HT1080 (cell line): ENCODE measurements around the gene SMYD2. TPM values are rescaled to one million over a fixed set of nuclear protein-coding genes. Genes with fewer than 3 reads are reported as not detected.
A peak's percentile ranks its signal among the peaks of the same experiment; 100 is the strongest.
"Not testable (repeated sequence)": the region's sequence is repeated elsewhere in the genome, so short reads cannot be mapped to it uniquely, and the experiment has no call there.

ENCODE experiments used
- DNase-seq: peaks from one replicate; pipeline ENCODE4 v3.0.0-alpha.2; 2015; ENCODE audit warnings: low read depth
- total RNA-seq: library from RNA; depleted of rRNA; stranded (reverse); fragments of >200 nt; shearing (Covaris generic); gene quantifications from 2 replicates; pipeline ENCODE4 v1.2.3, GENCODE V29; 2014

SMYD2 gene
- total RNA-seq, 1 experiment from 2014 or later: 41.5 TPM

DNA sequence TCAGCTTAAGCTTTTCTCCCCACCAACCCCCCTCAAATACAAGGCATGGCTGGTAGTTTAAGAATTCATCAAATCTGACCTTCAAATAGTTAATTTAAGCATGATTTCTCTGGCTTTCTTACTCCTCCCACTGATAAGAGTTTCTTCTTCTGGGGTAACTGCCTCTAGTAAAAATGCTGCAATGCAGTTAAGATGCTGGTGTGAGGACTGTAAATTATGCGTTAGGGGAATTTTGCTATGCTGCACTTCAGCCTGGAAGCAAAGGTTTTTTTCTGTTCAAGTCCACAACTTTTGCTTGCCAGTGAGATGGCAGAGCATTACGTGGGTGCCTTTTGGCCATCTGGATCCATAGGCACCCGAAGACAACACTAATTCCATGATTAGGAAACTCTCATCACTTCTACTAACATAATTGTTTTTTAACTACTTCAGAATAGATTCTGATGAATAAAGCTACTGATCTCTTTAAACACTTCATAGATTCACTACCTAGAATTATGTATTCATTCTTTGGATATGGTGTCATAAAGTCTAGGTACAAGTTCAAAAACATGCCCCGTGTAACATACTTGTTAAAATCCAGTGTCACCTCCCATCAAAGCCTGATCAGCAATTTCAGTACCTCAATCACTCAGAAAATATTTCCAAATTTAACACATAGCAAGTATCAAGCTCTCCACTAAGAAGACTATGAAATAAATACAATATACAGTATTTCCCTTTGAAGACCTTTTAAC is 8.8 kb upstream of the SMYD2 start:
- DNase-seq: no peak

DNA sequence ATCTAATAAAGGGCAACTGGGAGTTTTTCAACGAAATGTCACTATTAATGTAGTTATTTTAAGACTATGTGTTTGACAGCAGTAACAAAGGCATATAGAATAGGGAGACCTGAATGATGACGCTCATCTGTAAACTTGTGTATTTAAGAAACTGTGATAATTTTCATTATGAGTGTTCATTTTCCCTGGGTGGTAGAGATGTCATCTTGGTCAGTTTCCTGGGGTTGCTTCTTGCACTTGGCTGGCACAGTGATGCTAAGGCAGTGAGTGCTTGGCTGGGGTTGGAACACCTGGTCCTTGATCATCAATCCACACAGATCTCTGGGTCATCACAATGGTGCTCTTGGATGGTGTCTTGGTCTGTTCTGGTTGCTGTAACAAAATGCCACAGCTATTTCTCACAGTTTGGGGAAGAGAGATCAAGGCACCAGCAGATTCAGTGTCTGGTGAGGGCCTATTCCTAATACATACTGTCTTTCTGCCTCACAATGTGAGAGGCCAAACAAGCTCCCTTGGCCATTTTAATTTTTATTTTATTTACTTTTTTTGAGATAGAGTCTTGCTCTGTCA is 7.9 kb upstream of the SMYD2 start:
- no peak for DNase-seq

DNA sequence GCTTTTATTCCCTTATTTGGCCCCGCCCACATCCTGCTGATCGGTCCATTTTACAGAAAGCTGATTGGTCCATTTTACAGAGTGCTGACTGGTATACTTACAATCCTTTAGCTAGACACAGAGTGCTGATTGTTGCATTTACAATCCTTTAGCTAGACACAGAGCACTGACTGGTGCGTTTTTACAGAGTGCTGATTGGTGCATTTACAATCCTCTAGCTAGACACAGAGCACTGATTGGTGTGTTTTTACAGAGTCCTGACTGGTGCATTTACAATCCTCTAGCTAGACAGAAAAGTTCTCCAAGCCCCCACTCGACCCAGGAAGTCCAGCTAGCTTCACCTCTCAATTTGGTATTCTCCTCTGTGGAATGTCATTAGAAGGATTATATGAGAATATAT is 5.3 kb upstream of the SMYD2 start:
- DNase-seq: not testable (repeated sequence)

DNA sequence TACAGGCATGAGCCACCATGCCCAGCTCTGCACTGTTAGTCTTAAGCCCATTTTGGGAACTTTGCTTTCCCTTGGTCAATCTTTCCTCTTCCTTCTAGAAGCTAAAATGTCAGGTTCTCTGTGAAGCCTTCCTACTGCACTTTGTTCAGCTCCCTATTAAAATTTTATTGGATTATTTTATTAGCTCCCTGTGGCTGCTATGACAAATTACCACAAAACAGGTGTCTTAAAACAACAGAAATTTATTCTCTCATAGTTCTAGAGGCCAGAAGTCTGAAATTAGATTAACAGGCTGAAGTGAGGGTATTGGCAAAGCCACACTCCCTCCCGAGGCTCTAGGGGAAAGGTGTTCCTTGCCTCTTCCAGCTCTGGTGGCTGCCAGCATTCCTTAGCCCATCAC is 4.2 kb upstream of the SMYD2 start:
- no peak for DNase-seq

DNA sequence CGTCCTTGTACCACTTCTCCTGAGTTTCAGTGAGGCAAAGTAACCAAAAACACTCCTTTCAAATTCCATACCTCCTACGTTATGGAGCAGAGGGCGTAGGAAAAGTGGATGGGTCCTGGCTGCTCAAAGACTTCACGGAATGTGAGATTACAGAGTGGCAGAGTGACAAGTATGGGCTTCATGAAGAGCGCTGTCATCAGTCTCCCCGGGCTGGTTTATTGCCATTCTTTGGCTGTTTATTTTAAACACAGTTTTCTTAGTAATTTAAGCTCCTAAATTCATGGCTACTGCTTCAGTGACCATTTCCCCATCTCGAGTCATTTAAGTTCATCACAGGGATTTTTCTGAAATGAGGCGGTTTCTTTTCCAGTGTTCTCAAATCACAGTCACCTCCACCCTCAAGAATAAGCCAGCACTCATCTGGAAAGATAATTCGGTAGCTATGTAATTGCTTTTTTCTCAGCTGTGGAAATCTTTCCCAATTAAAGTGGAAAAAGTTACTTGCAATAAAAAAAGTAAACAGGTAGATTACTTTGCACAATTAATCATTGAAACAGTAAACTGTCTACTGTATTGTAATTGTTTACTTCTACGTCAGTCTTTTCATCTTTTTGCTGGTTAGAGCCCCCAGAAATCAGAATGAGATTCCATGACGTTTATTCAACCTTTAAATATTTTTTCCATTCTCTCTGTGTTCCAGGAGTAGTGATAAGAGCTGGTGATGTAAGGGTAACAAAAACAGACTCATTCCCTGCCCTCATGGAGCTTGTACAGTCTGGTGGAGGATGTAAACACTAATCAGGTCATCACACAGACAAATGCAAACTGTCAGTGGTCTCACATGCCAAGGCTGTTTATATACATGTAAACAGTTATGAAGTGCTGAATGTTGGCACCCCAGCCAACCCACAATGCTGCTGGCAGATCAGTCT is 3.0 kb upstream of the SMYD2 start:
- DNase-seq: no peak

DNA sequence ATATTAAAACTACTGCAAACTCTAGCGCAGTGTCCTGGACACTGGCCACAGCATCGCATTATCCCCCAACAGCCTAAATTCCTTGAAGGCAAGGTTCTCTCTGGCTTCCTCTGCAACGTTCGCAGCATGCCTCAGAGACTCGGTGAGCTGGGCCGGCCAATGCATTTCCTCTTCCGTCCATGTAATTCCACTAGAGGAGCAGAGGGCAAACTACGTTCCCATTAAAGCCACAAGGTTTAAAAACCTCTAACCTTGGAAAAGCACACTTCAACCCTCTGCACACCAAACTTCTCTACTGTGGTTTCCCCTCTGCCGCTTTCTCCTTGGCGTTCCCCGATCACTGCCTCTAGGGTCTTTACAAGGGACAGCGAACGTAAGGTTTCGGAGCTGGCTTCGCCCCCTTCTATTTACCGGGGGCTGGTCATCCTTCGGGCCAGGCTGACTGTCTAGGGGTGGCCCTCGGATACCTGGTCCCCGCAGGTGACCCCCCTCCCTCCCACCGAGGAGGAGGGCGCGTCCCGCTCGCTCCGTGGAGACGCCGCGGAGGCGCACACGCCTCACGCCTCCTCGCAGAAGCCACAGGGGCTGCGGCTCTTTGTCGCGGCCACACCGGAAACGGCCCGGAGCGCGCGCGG is 456 bp upstream of the SMYD2 start:
- DNase-seq: peak; percentile 27

DNA sequence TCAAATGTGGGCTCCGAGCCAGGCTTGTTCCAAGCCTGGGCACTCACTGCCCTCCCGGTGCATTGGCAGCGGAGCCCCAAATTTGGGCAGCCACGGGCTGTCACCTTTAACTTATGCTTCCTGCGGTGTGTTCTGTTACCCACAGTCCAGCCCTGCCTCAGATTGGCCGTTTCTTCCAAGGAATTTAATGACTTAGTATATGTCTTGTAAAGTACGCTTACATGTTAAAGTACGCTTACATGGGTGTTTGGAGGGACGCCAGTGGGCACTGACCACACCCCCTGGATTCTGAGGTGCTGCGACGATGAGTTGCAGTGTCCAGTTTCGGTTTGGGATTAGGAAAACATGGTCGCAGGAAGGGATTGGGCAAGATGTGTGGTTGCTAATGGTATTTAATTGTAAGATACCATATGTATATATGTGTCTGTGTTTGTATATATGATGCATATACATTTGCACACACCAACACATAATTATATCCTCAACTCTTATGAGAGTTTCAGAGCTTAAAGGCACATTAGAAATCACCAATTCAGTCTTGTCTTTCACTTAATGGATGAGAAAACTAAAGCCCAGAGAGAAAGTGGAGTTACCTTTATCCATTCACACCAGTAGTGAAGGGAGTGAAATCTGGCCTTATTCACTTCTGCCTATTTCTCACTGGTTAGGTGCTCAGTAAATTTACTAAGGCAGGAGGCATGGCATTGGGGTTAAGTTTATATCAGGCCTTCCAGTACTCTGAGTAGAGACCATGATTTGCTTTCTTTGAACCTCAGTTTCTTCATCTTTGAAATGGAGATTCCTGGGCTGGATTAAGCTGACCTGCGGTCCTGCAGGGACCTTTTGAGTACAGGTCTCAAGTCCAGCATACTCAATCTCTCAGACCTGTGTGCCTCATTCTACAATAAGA is 1.0 kb downstream of the SMYD2 start:
- peak; percentile 66 for DNase-seq

DNA sequence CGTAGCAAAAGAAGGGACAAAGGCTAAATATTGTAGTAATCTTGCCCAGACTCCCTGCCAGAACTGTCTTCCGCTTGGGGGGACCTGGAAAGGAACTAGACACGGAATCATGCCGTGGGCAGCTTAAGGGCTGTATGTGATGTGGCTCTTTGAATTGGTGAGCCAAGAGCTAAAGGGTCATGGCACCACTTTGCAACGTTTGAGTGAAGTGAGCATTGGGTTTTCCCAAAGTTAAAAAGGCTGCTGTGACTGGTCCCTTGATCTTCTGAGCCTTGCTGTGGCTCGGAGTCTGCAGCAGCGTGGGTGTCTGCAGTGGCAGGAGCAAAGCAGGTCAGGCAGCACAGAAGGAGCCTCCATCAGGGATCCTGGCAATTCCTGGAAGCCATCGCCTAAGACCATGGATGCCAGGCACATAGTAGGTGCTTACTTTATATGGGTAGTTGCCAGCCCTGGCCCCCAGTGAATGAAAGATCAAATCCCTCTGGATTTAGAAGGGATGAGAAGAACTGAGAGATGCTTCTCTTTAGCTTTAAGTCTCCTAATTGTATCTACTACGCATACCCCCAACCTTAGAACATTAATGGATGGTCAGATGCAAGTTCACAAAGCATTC is 1.8 kb downstream of the SMYD2 start:
- no peak for DNase-seq

DNA sequence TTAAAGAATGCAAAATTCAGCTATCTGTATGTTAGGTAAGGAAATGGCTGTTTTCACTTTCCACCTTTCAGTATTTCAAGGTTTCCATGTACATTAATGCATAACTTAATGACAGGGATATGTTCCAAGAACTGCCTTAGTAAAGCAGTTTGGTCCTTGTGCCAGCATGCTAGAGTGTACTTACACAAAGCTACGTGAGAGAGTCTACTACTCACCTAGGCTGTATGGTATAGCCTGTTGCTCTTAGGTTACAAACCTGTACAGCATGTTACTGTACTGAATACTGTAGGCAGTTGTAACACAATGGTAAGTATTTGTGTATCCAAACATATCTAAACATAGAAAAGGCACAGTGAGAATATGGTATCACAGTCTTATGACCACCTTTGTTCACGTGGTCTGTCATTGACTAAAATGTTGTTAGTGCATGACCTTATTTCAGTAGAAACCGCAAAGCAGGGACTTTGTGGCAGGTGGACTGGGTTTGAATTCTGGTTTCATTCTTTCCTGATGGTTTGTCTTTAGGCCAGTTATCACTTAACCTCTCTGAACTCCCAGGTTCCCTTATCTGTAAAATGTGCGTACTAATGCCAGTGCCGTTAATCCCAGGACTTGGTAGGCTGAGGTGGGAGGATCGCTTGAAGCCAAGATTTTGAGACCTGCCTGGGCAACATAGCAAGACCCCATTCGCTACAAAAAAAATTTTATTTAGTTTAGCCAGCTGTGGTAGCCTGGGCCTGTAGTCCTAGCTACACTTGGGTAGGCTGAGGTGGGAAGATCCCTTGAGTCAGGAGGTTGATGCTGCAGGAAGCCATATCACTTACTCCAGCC is 4.9 kb downstream of the SMYD2 start:
- no peak for DNase-seq

DNA sequence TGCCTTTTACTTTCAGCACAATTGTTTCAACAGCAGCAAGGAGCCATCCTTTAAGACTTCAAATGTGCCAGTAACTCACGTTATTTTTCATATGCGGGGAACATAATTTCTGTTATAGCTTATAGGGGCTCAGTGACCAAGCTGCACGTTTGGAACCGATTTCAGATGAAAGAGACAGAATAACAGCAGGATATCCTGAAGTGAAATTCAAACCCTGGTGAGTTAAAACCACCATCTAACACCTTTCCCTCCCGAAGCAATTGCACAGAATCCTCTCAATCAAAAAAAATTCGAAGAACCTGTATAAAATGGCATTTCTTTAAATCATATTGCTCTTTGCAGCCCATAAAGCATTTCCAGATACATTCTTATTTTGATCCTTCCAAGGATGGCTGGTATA is 6.9 kb downstream of the SMYD2 start:
- DNase-seq: no peak

DNA sequence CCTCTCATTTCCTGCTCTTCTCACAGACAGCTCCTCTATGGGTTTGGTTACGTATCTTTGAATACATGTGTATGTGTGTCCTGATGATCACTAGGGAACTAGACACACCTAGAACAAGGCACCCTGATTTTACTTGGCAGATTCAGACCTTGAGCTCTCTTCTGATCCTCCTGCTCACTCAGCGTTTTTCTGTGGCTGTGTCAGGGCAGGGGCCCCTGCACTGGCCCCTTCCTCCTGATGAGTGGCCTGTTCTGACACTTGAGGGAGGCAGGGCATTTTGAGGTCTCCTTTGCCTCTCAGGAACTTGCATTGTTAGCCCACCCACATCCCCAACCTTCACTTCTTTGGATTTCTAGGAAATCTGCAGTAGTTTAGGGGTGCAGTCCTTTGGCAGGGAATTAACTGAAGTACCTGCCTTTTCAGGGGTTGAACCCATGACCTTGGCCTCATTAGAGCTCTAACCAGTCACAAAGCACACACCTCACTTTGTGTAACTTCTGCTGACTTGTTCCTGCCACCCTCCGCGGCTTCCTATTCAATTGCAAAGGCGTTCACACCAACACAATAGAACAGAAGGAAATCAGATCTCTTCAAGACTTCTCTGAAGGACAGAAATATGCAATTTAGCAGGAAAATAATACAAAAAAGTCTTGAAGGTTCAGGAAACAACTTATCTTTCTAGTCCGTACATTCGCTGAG is 8.8 kb downstream of the SMYD2 start:
- DNase-seq: no peak

DNA sequence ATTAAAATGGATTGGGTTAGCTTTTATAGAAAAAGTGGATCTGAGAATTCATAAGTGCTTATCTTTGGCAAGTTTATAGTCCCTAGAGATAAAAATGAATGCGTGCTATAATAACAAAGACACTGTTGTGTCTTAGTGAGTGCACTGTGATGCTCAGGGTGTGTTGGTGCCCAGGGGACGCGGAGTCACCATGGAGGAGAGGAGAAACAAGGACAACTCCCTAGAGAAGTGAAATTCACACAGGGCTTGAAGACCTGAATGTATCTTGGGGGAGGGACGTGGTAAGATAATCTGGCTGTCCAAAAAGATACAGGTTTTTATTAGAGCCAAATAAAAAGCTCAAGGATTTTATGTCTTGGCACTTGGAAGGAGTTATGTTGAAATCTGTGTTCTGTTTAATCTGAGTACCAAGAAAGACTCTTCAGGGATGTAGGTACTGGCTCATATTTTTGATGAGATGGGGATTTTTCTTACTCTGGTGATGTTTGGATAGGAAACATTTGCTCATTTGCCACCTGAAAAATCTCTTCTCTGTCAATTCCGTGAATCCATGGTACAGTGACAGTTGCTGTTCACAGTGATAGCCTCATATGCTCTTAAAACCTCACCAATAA is 9.6 kb downstream of the SMYD2 start:
- DNase-seq: no peak

DNA sequence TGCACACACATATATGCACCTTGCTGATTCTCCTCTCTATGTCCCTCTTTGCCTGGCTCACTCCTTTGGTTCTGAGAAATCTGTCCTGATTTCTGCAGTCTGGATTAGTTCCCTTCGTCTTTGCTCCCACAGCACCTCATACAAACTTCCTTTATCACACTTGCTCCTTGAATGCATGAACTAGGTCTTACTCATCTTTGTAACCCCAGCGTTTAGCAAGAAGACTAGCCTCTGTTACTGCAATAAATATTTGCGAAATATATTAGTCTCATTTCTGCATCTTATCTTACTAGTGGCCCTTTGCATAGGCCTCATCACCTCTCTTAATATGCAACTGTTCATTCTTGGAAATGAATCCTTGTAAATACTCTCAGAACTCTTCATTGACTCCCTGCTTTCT is 11.4 kb downstream of the SMYD2 start:
- no peak for DNase-seq

DNA sequence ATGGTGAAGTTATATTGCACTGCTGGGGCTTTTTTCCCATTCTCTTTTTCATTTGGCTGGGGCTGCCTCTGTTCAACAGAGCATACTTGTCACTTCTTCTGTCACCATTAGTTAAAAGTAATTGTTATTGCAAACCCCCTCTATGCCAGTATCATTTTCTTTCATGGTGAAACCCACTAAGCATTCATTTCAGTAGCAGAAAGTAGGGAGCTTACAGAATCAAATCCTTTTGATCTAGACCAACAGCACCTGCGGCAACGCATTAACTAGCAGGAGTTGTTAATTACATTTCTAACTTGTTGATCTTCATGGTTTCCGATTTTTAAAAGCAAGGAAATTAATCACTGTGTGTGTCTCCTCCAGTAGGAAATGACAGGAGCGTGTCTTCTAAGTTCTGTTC is 15.0 kb downstream of the SMYD2 start:
- DNase-seq: no peak

DNA sequence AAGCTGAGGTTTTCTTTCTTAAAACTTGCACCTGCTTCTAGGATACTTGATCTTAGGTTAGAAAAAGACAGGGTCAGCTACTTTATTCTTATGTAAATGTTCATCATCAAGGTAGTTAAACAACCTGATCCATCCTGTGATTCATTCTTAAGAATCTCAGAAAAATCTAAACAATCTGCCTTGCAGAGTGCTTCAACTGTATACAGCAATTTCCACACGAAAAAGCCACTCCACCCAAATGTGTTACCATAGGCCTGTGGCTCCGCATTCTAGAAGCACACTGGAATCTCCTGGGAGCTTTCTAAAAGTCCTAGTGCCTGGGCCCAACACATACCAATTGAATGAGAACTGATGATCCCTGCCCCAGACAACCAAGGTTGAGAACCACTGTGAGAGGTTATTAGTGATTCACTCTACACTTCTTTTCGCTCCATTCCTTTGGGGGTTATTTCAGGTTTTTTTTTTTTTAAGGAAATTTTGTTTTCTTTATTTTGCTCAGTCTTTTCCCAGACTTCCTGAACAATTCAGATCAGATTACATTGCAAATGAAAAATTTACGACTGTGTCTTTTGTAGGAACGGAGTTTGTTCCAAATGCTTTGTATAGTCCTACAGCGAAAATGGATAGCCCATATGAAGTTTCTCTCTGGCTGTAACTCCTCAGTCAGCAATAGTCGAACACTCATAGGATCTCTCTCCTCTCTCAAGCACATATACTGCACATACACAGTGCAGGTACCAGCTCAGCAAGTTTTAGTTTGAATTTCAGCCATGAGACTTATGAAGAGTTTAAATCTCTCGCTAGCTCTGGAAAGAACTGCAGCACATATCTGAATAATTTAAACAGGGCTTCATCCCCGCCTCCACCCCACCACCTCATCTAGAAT is 16.1 kb downstream of the SMYD2 start:
- DNase-seq: peak; percentile 45

DNA sequence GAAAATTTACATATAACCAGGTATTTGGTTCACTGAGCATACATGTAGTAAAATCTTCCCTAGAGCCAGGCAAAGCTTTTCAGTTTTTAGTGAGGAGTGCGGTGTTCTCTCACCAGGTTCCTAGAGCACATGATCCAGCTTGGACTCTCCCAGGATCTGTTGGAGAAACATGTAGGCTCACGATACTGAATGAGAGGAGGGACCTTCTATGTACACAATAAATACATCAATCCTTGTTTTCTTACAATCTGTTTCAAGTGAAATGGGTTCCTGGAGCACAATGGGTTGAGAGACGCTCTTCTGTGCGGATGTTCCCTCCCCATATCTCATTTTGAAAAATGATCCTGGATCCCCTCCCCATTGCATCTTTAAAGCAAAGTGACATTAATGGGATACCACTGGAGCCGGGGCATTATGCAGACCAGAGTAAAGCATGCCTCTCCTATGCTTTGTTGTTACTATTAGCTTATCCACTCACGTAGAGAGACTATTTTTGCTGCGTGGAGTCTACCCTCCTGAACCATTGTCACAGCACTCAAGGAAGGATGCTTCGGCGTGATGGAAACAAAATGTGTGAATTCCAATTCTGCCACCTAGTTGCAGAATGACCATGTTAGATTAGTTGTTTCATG is 19.3 kb downstream of the SMYD2 start:
- DNase-seq: no peak

DNA sequence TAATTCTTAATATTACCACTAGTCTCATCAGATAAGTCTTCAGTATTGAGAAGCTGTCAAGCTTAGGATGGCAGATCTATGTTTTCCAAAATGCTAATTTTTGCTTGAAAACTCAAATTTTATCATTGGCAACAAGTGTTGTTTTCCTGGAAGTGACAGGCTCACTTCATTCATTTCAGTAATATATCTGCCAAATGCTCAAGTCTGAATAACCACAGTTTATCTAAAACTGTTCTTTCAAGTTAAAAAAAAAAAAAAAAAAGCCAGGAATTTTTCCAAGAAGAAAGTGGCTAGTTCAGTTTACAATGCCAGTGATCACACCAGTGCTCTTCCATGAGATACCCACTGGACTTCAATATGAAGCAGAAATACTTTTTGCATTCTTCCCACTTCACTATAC is 20.6 kb downstream of the SMYD2 start:
- DNase-seq: no peak
